Natural killer cell (primary cell): ENCODE measurements around the gene TNNI3K. TPM values are rescaled to one million over a fixed set of nuclear protein-coding genes. Genes with fewer than 3 reads are reported as not detected.

Experiments used
- ATAC-seq, 3 donors: fragments of 150-1000 bp in 2 of 3; fragments of 200-7000 bp in 1 of 3; cut with Tn5 transposase; 1 replicate in 1 of 3; 2 replicates in 2 of 3; pipeline ENCODE4 v1.10.0; 2021; ENCODE audit warnings: mild to moderate bottlenecking in 2 of 3, moderate library complexity in 2 of 3
- DNase-seq, 2 donors: peaks; one replicate each; pipeline versions ENCODE4 v3.0.0 to v3.0.0-alpha.2; 2013 to 2021; ENCODE audit warnings: mixed read lengths in 1 of 2
- H3K27ac ChIP-seq: one replicate; pipeline ENCODE4 v1.5.1; 2013; ENCODE audit warnings: mild to moderate bottlenecking, low read length
- H3K27me3 ChIP-seq: one replicate; pipeline ENCODE4 v1.6.1; 2013; ENCODE audit warnings: low read length; ENCODE audit not compliant: control insufficient read depth, insufficient read depth
- H3K36me3 ChIP-seq: one replicate; pipeline ENCODE4 v1.6.1; 2013; ENCODE audit warnings: low read length; ENCODE audit not compliant: control insufficient read depth, insufficient read depth
- H3K4me1 ChIP-seq: one replicate; pipeline ENCODE4 v1.6.1; 2013; ENCODE audit warnings: low read length; ENCODE audit not compliant: control insufficient read depth, insufficient read depth
- H3K4me3 ChIP-seq: one replicate; pipeline ENCODE4 v1.5.1; 2013; ENCODE audit warnings: low read length
- H3K9me3 ChIP-seq: one replicate; pipeline ENCODE4 v1.6.1; 2013; ENCODE audit warnings: low read length; ENCODE audit not compliant: control insufficient read depth, insufficient read depth
- H3K27ac Mint-ChIP-seq, 2 donors: one replicate each; pipeline ENCODE4 v1.8.0; 2022; ENCODE audit warnings: mild to moderate bottlenecking in 2 of 2, mixed read lengths in 2 of 2, moderate library complexity in 1 of 2
- H3K27me3 Mint-ChIP-seq, 2 donors: one replicate each; pipeline ENCODE4 v1.8.0; 2022; ENCODE audit warnings: low read depth in 2 of 2, mixed read lengths in 2 of 2
- H3K36me3 Mint-ChIP-seq: one replicate; pipeline ENCODE4 v1.8.0; 2022; ENCODE audit warnings: mixed read lengths
- H3K4me1 Mint-ChIP-seq, 2 donors: one replicate each; pipeline ENCODE4 v1.8.0; 2022; ENCODE audit warnings: mixed read lengths in 2 of 2
- H3K4me3 Mint-ChIP-seq: one replicate; pipeline ENCODE4 v1.8.0; 2022; ENCODE audit warnings: mild to moderate bottlenecking, moderate library complexity, mixed read lengths
- H3K9me3 Mint-ChIP-seq, 2 donors: one replicate each; pipeline ENCODE4 v1.8.0; 2022; ENCODE audit warnings: mixed read lengths in 2 of 2
- WGBS: methylation state at CpG from one replicate; pipeline ENCODE4 v1.1.7; 2013; ENCODE audit warnings: missing lambda C conversion rate; ENCODE audit not compliant: insufficient coverage; 5-methylcytosine and 5-hydroxymethylcytosine counted together
- intact Hi-C: fragments of 100-400 bp; cut with micrococcal nuclease; formaldehyde crosslinking; loops from one replicate; pipeline ENCODE4 v1.14.2; 2022
- total RNA-seq, 4 donors: library from RNA; stranded (reverse); fragments of 120-200 nt in 1 of 4; gene quantifications; one replicate each; pipeline versions ENCODE4 v1.2.3 to v1.2.4, GENCODE V29; 2013 to 2022
- TF ChIP-seq, protein P1 (sequence below): fragments of 200-600 bp; IDR thresholded peaks from one replicate; pipeline ENCODE4 v1.8.0; 2022; ENCODE audit warnings: antibody characterized with exemption

TNNI3K gene
- total RNA-seq, 3 donors from 2014 or later (not counting 1 experiment from before 2014, with no cell fraction given): 0.72 TPM; not detected in 2

DNA sequence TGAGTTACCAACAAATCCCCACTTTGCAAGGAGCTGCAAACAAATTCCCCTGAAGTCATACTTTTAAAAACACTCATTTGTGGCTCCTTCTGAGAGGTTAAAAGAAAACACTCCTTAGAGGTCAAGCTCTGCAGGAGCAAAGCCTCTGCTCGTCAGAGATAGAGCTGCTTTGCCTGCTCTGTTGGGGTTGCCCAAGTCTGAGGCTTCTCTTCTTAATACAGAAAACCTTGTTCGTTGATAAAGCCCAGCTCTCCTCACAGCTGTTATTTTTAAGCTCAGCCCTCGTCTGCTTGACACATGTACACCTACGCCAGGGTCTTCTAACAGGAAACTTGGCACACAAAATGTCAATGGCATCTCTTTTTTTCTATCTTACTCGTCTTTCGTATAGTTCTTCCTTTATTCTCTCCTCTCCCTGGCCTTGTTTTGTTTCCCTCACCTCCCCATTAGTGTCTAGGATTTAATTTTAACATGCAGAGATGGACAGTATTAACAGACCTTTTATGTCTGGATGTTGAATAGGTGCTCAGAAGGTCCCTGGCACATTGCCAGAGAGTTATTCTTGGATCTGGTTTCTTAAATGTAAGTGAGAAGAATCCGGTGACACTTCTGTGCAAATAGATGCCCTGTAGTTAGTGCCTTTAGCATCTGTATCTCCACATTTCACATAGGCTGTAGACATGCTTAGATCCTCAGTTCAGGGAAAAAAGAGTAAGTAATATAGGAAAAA is 191.2 kb downstream of the TNNI3K start:
- no peak for DNase-seq
- no peak for ATAC-seq

DNA sequence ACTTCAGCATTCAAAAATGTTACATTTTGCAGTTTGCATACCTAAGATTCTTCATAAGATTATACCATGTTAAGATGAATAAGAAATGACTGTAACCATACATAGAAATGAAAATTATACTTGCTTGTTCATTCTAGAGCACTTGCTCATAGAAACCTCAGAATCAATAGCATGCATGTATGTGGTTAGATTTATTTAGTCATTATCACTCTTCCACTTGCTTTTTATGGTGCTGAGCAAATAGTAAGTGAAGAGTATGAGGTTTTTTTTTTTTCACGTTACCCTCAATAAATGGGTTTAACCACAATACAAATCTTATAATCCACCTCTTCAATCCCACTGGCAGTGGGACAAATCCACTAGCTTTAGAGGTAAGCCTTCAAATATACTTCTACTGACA is 192.5 kb downstream of the TNNI3K start:
- no peaks in the 10 kb centered on the region for H3K27me3 ChIP-seq
- H3K36me3 ChIP-seq: no peaks in the 10 kb centered on the region
- H3K27me3 Mint-ChIP-seq: no peaks in the 10 kb centered on the region
- no peak for DNase-seq
- ATAC-seq: no peak
- H3K4me1 Mint-ChIP-seq: no peaks in the 10 kb centered on the region
- H3K36me3 Mint-ChIP-seq: no peaks in the 10 kb centered on the region
- no peaks in the 10 kb centered on the region for H3K4me1 ChIP-seq
- intact Hi-C loops: no loop called here
- H3K4me3 ChIP-seq: no peak overlapping the region
- no peak overlapping the region for H3K4me3 Mint-ChIP-seq
- no CpG with 5 or more reads among the region's 1 CpG for WGBS
- H3K27ac ChIP-seq: no peak overlapping the region
- peaks cover 7% of the 10 kb centered on the region in 2 donors for H3K9me3 Mint-ChIP-seq
- TF ChIP-seq, protein P1, sequence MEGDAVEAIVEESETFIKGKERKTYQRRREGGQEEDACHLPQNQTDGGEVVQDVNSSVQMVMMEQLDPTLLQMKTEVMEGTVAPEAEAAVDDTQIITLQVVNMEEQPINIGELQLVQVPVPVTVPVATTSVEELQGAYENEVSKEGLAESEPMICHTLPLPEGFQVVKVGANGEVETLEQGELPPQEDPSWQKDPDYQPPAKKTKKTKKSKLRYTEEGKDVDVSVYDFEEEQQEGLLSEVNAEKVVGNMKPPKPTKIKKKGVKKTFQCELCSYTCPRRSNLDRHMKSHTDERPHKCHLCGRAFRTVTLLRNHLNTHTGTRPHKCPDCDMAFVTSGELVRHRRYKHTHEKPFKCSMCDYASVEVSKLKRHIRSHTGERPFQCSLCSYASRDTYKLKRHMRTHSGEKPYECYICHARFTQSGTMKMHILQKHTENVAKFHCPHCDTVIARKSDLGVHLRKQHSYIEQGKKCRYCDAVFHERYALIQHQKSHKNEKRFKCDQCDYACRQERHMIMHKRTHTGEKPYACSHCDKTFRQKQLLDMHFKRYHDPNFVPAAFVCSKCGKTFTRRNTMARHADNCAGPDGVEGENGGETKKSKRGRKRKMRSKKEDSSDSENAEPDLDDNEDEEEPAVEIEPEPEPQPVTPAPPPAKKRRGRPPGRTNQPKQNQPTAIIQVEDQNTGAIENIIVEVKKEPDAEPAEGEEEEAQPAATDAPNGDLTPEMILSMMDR: no peak
- no peak overlapping the region for H3K27ac Mint-ChIP-seq
- H3K9me3 ChIP-seq: no peaks in the 10 kb centered on the region

More for the DNA sequence above, 191.2 kb downstream of the TNNI3K start:
- 70% methylated on average over 7 of the region's 7 CpGs for WGBS
- TF ChIP-seq, protein P1: no peak
- no peaks in the 10 kb centered on the region for H3K36me3 Mint-ChIP-seq
- peaks cover 7% of the 10 kb centered on the region in 2 donors for H3K9me3 Mint-ChIP-seq
- Histone ChIP-seq H3K9me3 (no peaks in the 10 kb centered on the region), H3K27me3 (no peaks in the 10 kb centered on the region), H3K36me3 (no peaks in the 10 kb centered on the region), H3K4me1 (no peaks in the 10 kb centered on the region), H3K27ac (no peak overlapping the region), H3K4me3 (no peak overlapping the region)
- no peak overlapping the region for H3K4me3 Mint-ChIP-seq
- no peaks in the 10 kb centered on the region for H3K27me3 Mint-ChIP-seq
- H3K27ac Mint-ChIP-seq: no peak overlapping the region
- intact Hi-C loops: no loop called here
- no peaks in the 10 kb centered on the region for H3K4me1 Mint-ChIP-seq

DNA sequence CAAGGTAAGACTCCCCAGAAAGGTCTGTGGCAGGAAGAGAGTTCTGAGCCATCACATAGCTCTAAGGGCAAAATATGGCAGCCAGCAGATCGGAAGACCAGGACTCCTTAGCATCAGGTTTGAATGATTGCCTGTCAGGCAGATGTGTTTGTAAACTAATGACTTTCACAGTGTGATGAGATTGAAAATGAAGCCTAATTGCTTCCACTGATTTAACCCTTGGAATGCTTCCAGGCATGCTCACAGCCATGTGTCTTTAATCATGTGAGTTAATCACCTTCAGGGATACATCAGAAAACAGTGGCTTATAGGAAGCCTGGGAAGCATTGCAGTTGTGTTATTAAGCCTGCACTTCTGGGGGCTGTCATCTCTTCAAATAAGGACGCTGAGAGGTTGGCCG is 194.4 kb downstream of the TNNI3K start:
- H3K27me3 Mint-ChIP-seq: no peaks in the 10 kb centered on the region
- no peaks in the 10 kb centered on the region for H3K27me3 ChIP-seq
- H3K4me1 Mint-ChIP-seq: no peaks in the 10 kb centered on the region
- ATAC-seq (no peak), DNase-seq (no peak)
- no peaks in the 10 kb centered on the region for H3K36me3 ChIP-seq
- no peaks in the 10 kb centered on the region for H3K36me3 Mint-ChIP-seq
- no peak overlapping the region for H3K4me3 ChIP-seq
- H3K27ac Mint-ChIP-seq: no peak overlapping the region
- H3K9me3 Mint-ChIP-seq: peaks cover 7 to 9% of the 10 kb centered on the region in 2 donors
- no peak overlapping the region for H3K4me3 Mint-ChIP-seq
- no peaks in the 10 kb centered on the region for H3K4me1 ChIP-seq
- TF ChIP-seq, protein P1: no peak
- no peak overlapping the region for H3K27ac ChIP-seq
- intact Hi-C loops: no loop called here
- H3K9me3 ChIP-seq: no peaks in the 10 kb centered on the region
- WGBS: 83% methylated on average over 3 of the region's 3 CpGs
